ENCODE measurements around the gene MAT2A. TPM values are rescaled to one million over a fixed set of nuclear protein-coding genes. Genes with fewer than 3 reads are reported as not detected.

Gene MAT2A
- total and polyA plus RNA-seq, 10 of the 15 experiments (the other 5 are each of a cell fraction or from before 2014, with no cell fraction given), result 97.6 to 408 (median 290) TPM

DNA sequence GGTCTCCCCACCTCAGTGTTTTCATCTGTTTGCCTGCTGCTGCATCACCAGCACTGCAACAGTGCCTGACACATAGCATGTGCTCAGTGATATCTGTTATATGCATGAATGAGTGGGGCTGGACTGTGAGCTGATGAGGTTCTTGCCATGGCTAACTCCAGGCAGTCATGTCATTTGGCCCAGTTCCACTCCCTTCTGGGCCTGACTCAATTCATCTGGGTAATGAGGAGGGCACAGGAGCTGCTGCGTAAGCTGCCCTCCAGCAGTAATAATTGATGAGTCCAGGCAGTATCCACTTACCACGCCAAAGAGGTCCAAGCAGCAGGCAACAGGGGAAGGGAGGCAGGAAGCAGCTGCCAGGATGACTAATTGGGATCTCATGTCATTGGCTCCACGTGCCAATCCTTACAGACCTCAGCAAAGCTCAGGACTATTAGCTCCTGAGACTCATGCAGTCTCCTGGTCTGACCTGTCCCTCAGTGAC is 34.1 kb upstream of the MAT2A start (continued):
- TF ChIP-seq, protein P1, sequence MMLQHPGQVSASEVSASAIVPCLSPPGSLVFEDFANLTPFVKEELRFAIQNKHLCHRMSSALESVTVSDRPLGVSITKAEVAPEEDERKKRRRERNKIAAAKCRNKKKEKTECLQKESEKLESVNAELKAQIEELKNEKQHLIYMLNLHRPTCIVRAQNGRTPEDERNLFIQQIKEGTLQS (IDR thresholded peaks at IDR 0.05; ENCODE audit: borderline replicate concordance, extremely low read depth, low read depth, low read length), result no peak
- TF ChIP-seq, protein P2, sequence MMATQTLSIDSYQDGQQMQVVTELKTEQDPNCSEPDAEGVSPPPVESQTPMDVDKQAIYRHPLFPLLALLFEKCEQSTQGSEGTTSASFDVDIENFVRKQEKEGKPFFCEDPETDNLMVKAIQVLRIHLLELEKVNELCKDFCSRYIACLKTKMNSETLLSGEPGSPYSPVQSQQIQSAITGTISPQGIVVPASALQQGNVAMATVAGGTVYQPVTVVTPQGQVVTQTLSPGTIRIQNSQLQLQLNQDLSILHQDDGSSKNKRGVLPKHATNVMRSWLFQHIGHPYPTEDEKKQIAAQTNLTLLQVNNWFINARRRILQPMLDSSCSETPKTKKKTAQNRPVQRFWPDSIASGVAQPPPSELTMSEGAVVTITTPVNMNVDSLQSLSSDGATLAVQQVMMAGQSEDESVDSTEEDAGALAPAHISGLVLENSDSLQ (IDR thresholded peaks at IDR 0.05), result no peak
- no peak for TF ChIP-seq CHD1 (IDR thresholded peaks at IDR 0.05; ENCODE audit: low read depth, low read length)
- no peak for TF ChIP-seq YY1 (IDR thresholded peaks at IDR 0.05; ENCODE audit: low read depth, low read length)
- TF ChIP-seq, protein P3, sequence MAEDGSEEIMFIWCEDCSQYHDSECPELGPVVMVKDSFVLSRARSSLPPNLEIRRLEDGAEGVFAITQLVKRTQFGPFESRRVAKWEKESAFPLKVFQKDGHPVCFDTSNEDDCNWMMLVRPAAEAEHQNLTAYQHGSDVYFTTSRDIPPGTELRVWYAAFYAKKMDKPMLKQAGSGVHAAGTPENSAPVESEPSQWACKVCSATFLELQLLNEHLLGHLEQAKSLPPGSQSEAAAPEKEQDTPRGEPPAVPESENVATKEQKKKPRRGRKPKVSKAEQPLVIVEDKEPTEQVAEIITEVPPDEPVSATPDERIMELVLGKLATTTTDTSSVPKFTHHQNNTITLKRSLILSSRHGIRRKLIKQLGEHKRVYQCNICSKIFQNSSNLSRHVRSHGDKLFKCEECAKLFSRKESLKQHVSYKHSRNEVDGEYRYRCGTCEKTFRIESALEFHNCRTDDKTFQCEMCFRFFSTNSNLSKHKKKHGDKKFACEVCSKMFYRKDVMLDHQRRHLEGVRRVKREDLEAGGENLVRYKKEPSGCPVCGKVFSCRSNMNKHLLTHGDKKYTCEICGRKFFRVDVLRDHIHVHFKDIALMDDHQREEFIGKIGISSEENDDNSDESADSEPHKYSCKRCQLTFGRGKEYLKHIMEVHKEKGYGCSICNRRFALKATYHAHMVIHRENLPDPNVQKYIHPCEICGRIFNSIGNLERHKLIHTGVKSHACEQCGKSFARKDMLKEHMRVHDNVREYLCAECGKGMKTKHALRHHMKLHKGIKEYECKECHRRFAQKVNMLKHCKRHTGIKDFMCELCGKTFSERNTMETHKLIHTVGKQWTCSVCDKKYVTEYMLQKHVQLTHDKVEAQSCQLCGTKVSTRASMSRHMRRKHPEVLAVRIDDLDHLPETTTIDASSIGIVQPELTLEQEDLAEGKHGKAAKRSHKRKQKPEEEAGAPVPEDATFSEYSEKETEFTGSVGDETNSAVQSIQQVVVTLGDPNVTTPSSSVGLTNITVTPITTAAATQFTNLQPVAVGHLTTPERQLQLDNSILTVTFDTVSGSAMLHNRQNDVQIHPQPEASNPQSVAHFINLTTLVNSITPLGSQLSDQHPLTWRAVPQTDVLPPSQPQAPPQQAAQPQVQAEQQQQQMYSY (CRISPR knock-in tag; IDR thresholded peaks at IDR 0.05), result no peak
- TF ChIP-seq CREB1 (IDR thresholded peaks at IDR 0.05; ENCODE audit: low read depth), result no peak
- TF ChIP-seq TARDBP (IDR thresholded peaks at IDR 0.05; ENCODE audit: borderline replicate concordance), result no peak
